Smooth muscle cell (in vitro differentiated cells): ENCODE measurements around the gene GPRC5C. TPM values are rescaled to one million over a fixed set of nuclear protein-coding genes. Genes with fewer than 3 reads are reported as not detected.

Experiments used
- DNase-seq: peaks from one replicate; lab custom pipeline; 2025; ENCODE audit not compliant: unreplicated experiment; lab: John Stamatoyannopoulos, UW
- H2AFZ ChIP-seq: fragments of 200-600 bp; sonication (generic); 2 replicates; pipeline ENCODE4 v1.6.0; 2016; ENCODE audit warnings: antibody characterized with exemption, low read depth, mild to moderate bottlenecking
- H3F3A ChIP-seq: fragments of 200-600 bp; sonication (generic); 2 replicates; pipeline ENCODE4 v1.6.0; 2017; ENCODE audit warnings: antibody characterized with exemption, low read depth
- H3K27ac ChIP-seq: fragments of 200-600 bp; sonication (generic); 2 replicates; pipeline ENCODE4 v1.5.1; 2016; ENCODE audit warnings: low read depth, mild to moderate bottlenecking
- H3K27me3 ChIP-seq: fragments of 200-600 bp; sonication (generic); 2 replicates; pipeline ENCODE4 v1.6.1; 2016; ENCODE audit warnings: low read depth, mild to moderate bottlenecking
- H3K36me3 ChIP-seq: fragments of 200-600 bp; sonication (generic); 2 replicates; pipeline ENCODE4 v1.5.1; 2016; ENCODE audit warnings: low read depth
- H3K4me1 ChIP-seq: fragments of 200-600 bp; sonication (generic); 2 replicates; pipeline ENCODE4 v1.5.1; 2016; ENCODE audit warnings: low read depth
- H3K4me2 ChIP-seq: fragments of 200-600 bp; sonication (generic); 2 replicates; pipeline ENCODE4 v1.6.0; 2016; ENCODE audit warnings: mild to moderate bottlenecking
- H3K4me3 ChIP-seq: fragments of 200-600 bp; sonication (generic); 2 replicates; pipeline ENCODE4 v1.5.1; 2016; ENCODE audit warnings: mild to moderate bottlenecking
- H3K79me2 ChIP-seq: fragments of 200-600 bp; sonication (generic); 2 replicates; pipeline ENCODE4 v1.6.0; 2016; ENCODE audit warnings: low read depth, mild to moderate bottlenecking
- H3K9ac ChIP-seq: fragments of 200-600 bp; sonication (generic); 2 replicates; pipeline ENCODE4 v1.6.0; 2016; ENCODE audit warnings: low read depth
- H3K9me3 ChIP-seq: fragments of 200-600 bp; sonication (generic); replicated peaks from 2 replicates; pipeline ENCODE4 v1.5.1; 2016; ENCODE audit warnings: low read depth
- H4K20me1 ChIP-seq: fragments of 200-600 bp; sonication (generic); 2 replicates; pipeline ENCODE4 v1.6.0; 2016; ENCODE audit warnings: low read depth
- CTCF ChIP-seq: fragments of 200-600 bp; sonication (generic); IDR thresholded peaks from 2 replicates; pipeline ENCODE4 v1.5.1; 2017; ENCODE audit warnings: borderline replicate concordance, mild to moderate bottlenecking, antibody characterized with exemption; ENCODE audit not compliant: insufficient read depth, poor library complexity, severe bottlenecking
- WGBS: methylation state at CpG from one replicate; pipeline ENCODE4 v1.1.7; 2016; ENCODE audit warnings: low lambda C conversion rate; 5-methylcytosine and 5-hydroxymethylcytosine counted together
- polyA plus RNA-seq: library from polyadenylated mRNA; unstranded; fragments of >200 nt; fragmentation: Nextera tagmentation; extraction: Ambion mirVana; gene quantifications from 2 replicates; pipeline ENCODE4 v1.2.1, GENCODE V29; 2016
- total RNA-seq: library from RNA; depleted of rRNA; stranded (reverse); fragments of >200 nt; gene quantifications from 2 replicates; pipeline ENCODE4 v1.2.3, GENCODE V29; 2014

GPRC5C gene
- total and polyA plus RNA-seq, 2 experiments from 2014 or later, result 64.5 to 96.9 TPM

GRCh38 chr17:74460241-74460640 lies 28.4 kb downstream of the GPRC5C start:
- Histone ChIP-seq H3K9ac (no peak overlapping the region), H3K4me1 (peaks cover 7% of the 10 kb centered on the region), H3K4me3 (no peak overlapping the region), H2AFZ (no peak overlapping the region), H3K27ac (no peak overlapping the region), H4K20me1 (no peaks in the 10 kb centered on the region), H3K4me2 (no peak overlapping the region), H3K9me3 (no peaks in the 10 kb centered on the region), H3F3A (no peaks in the 10 kb centered on the region), H3K36me3 (no peaks in the 10 kb centered on the region), H3K79me2 (no peaks in the 10 kb centered on the region), H3K27me3 (no peaks in the 10 kb centered on the region)
- DNase-seq, result no peak
- WGBS, result 83% methylated on average over 2 of the region's 2 CpGs
- TF ChIP-seq CTCF, result no peak

DNA sequence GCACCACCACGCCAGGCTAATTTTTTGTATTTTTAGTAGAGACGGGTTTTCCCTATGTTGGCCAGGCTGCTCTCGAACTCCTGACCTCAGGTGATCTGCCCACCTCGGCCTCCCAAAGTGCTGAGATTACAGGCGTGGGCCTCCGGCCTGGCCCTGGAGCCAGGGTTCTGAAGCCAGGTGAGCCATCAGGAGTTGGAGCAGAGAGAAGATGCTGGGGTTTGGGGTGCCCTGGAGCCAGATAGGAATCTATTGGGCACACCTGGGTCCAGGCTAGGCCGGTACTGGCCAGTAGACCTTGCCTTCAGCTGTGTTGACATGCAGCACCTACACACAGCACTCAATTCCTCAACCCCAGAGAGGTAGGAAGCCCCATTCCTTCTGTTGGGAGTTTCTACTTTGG lies 29.1 kb downstream of the GPRC5C start:
- no peak overlapping the region for H3K4me2 ChIP-seq
- H3K9me3 ChIP-seq, result no peaks in the 10 kb centered on the region
- peaks cover 2% of the 10 kb centered on the region for H3K4me1 ChIP-seq
- no peaks in the 10 kb centered on the region for H4K20me1 ChIP-seq
- H3K36me3 ChIP-seq, result no peaks in the 10 kb centered on the region
- DNase-seq, result no peak
- H3K4me3 ChIP-seq, result no peak overlapping the region
- H3K9ac ChIP-seq, result no peak overlapping the region
- TF ChIP-seq CTCF, result no peak
- 96% methylated on average over 7 of the region's 7 CpGs for whole genome bisulfite sequencing
- no peaks in the 10 kb centered on the region for H3K27me3 ChIP-seq
- H2AFZ ChIP-seq, result no peak overlapping the region
- no peaks in the 10 kb centered on the region for H3F3A ChIP-seq
- no peaks in the 10 kb centered on the region for H3K79me2 ChIP-seq
- H3K27ac ChIP-seq, result no peak overlapping the region

DNA sequence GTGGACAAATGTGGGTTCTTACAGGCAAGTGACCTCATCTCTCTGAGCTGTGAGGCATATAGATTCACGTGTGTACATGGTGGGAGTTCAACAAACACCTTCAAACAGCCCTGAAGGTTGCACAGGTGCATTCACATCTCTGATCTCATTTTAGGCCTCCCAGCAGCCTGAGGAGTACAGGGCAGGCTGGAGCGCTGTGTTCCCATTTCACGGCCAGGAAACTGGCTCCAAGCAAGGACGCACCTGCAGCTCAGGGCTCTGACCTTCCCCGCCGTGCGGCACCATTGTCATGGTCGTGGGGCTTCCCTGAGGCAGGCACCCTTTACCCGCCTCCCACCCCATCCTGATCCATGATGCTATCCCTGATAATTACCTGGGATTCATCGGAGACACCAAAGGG lies 29.7 kb downstream of the GPRC5C start:
- no peak overlapping the region for H2AFZ ChIP-seq
- H3K36me3 ChIP-seq, result no peaks in the 10 kb centered on the region
- H3K9me3 ChIP-seq, result no peaks in the 10 kb centered on the region
- H3K27me3 ChIP-seq, result no peaks in the 10 kb centered on the region
- TF ChIP-seq CTCF, result no peak
- WGBS, result 93% methylated on average over 10 of the region's 10 CpGs
- H3F3A ChIP-seq, result no peaks in the 10 kb centered on the region
- peaks cover 2% of the 10 kb centered on the region for H3K4me1 ChIP-seq
- H3K4me2 ChIP-seq, result no peak overlapping the region
- H3K9ac ChIP-seq, result no peak overlapping the region
- H3K27ac ChIP-seq, result no peak overlapping the region
- H3K79me2 ChIP-seq, result no peaks in the 10 kb centered on the region
- H3K4me3 ChIP-seq, result no peak overlapping the region
- no peak for DNase-seq
- H4K20me1 ChIP-seq, result no peaks in the 10 kb centered on the region

DNA sequence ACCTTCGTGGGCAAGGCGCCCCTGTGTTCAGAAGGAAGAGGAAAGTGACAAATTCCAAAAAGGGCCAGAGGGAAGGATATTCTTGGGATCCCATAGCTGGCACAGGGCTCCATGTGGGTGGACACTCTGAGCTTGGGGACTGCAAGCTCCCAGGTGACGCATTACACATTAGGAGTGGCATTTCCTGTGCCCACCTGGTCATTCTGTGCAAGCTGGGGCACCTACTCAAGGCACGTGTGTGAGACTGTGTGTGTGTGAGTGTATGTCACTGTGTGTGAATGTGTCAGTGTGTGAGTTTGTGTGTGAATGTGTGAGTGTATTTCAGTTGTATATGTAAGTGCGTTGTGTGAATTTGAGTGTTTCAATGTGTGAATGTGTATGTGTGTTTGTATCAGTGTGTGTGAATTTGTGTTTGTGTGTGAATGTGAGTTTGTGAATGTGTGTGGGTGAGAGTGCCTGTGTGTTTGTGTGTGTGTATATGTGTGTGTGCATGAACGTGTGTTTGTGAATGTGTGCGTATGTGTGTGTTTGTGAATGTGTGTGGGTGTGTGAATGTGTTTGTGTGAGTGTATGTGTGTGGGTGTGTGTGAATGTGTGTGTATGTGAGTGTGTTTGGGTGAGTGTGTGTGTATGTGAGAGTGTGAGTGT lies 33.0 kb downstream of the GPRC5C start:
- Histone ChIP-seq H3K4me1 (peaks cover 6% of the 10 kb centered on the region), H3K36me3 (no peaks in the 10 kb centered on the region), H3K9ac (no peak overlapping the region), H3K79me2 (no peaks in the 10 kb centered on the region), H3K27me3 (no peaks in the 10 kb centered on the region), H3K4me2 (no peak overlapping the region), H2AFZ (no peak overlapping the region), H3K4me3 (no peak overlapping the region), H3K9me3 (no peaks in the 10 kb centered on the region), H3K27ac (no peak overlapping the region), H4K20me1 (no peaks in the 10 kb centered on the region), H3F3A (no peaks in the 10 kb centered on the region)
- no peak for DNase-seq
- 87% methylated on average over 7 of the region's 7 CpGs for WGBS
- no peak for TF ChIP-seq CTCF
